HepG2 (cell line): ENCODE measurements around the gene BCAS3. TPM values are rescaled to one million over a fixed set of nuclear protein-coding genes. Genes with fewer than 3 reads are reported as not detected.
A peak's percentile ranks its signal among the peaks of the same experiment; 100 is the strongest.

Experiments
- ARHGAP35 ChIP-seq: sonication (generic); formaldehyde crosslinking; IDR thresholded peaks from 2 replicates; pipeline ENCODE4 v1.9.0; 2022; ENCODE audit warnings: mild to moderate bottlenecking, inconsistent platforms, moderate library complexity, missing genetic modification reagents, borderline replicate concordance
- EZH2 ChIP-seq: conservative IDR thresholded peaks from 2 replicates; pipeline ENCODE4 v1.6.1; 2012; ENCODE audit warnings: mild to moderate bottlenecking, low read depth, low read length, moderate library complexity
- GATAD2A ChIP-seq: IDR thresholded peaks from 2 replicates; pipeline ENCODE4 v1.6.1; 2016
- HNRNPH1 ChIP-seq: fragments of 200-400 bp; formaldehyde crosslinking; optimal IDR thresholded peaks from 2 replicates; pipeline ENCODE3; 2017; ENCODE audit warnings: mild to moderate bottlenecking, low read depth, low read length
- NAIF1 ChIP-seq: sonication (generic); formaldehyde crosslinking; IDR thresholded peaks from 2 replicates; pipeline ENCODE4 v1.5.0; 2020; ENCODE audit warnings: mild to moderate bottlenecking, missing genetic modification reagents, borderline replicate concordance
- NR2C2 ChIP-seq: sonication (generic); formaldehyde crosslinking; IDR thresholded peaks from 2 replicates; pipeline ENCODE4 v1.4.0; 2020; ENCODE audit warnings: missing genetic modification reagents, mild to moderate bottlenecking, moderate library complexity, borderline replicate concordance
- PHF5A ChIP-seq: IDR thresholded peaks from one replicate; pipeline ENCODE4 v1.6.1; 2018; ENCODE audit warnings: low read depth, missing genetic modification reagents; ENCODE audit not compliant: unreplicated experiment
- RCOR2 ChIP-seq: IDR thresholded peaks from 2 replicates; pipeline ENCODE4 v1.6.1; 2016; ENCODE audit warnings: missing biosample characterization, missing genetic modification reagents
- ZNF432 ChIP-seq: sonication (generic); formaldehyde crosslinking; IDR thresholded peaks from 2 replicates; pipeline ENCODE4 v1.5.0; 2020; ENCODE audit warnings: missing genetic modification reagents, mild to moderate bottlenecking, borderline replicate concordance
- ZNF446 ChIP-seq: sonication (generic); formaldehyde crosslinking; IDR thresholded peaks from 2 replicates; pipeline ENCODE4 v1.5.0; 2020; ENCODE audit warnings: mild to moderate bottlenecking, missing genetic modification reagents
- ZNF484 ChIP-seq: sonication (generic); formaldehyde crosslinking; IDR thresholded peaks from 2 replicates; pipeline ENCODE4 v1.5.1; 2020; ENCODE audit warnings: mild to moderate bottlenecking, low read depth, missing genetic modification reagents, borderline replicate concordance
- ZNF543 ChIP-seq: sonication (generic); formaldehyde crosslinking; IDR thresholded peaks from 2 replicates; pipeline ENCODE4 v1.4.0; 2020; ENCODE audit warnings: mild to moderate bottlenecking, missing genetic modification reagents
- polyA plus RNA-seq, 8 experiments: library from polyadenylated mRNA; depleted of rRNA in 3 of 8; stranded (reverse) in 7 of 8; unstranded in 1 of 8; fragments of >200 nt; fragmentation: Illumina TruSeq in 4 of 8; extraction: Trizol in 4 of 8; gene quantifications; 2 replicates each; pipeline versions ENCODE4 v1.2.1 to v1.2.3, GENCODE V29; 2011 to 2016; ENCODE audit warnings: low read depth in 4 of 8, missing spikeins in 1 of 8, mixed read lengths in 1 of 8; ENCODE audit not compliant: insufficient read depth in 1 of 8
- total RNA-seq, 5 experiments: library from RNA; depleted of rRNA; stranded (reverse); fragments of >200 nt; fragmentation: Illumina TruSeq; extraction: Trizol; gene quantifications; 2 replicates each; pipeline ENCODE4 v1.2.3, GENCODE V29; 2016; ENCODE audit warnings: low read depth in 1 of 5
- TF ChIP-seq, protein P1 (sequence below): sonication (generic); formaldehyde crosslinking; IDR thresholded peaks from 2 replicates; pipeline ENCODE4 v1.4.0; 2020; ENCODE audit warnings: missing genetic modification reagents, low read depth, mild to moderate bottlenecking, borderline replicate concordance
- TF ChIP-seq, protein P2 (sequence below): sonication (generic); formaldehyde crosslinking; IDR thresholded peaks from 2 replicates; pipeline ENCODE4 v1.8.0; 2022; ENCODE audit warnings: mild to moderate bottlenecking, missing genetic modification reagents, moderate library complexity
- TF ChIP-seq, protein P3 (sequence below): sonication (generic); formaldehyde crosslinking; IDR thresholded peaks from 2 replicates; pipeline ENCODE4 v1.4.0; 2020; ENCODE audit warnings: missing genetic modification reagents
- TF ChIP-seq, protein P4 (sequence below): sonication (generic); formaldehyde crosslinking; IDR thresholded peaks from 2 replicates; pipeline ENCODE4 v1.8.0; 2022; ENCODE audit warnings: low read depth, missing genetic modification reagents
- TF ChIP-seq, protein P5 (sequence below): sonication (generic); formaldehyde crosslinking; IDR thresholded peaks from 2 replicates; pipeline ENCODE4 v1.4.0; 2020; ENCODE audit warnings: missing genetic modification reagents, mild to moderate bottlenecking, borderline replicate concordance
- TF ChIP-seq, protein P6 (sequence below): sonication (generic); formaldehyde crosslinking; conservative IDR thresholded peaks from 2 replicates; pipeline ENCODE4 v1.4.0; 2020; ENCODE audit warnings: missing genetic modification reagents

The BCAS3 gene
- total and polyA plus RNA-seq, 2 of the 13 experiments (the other 11 are each of a cell fraction or from before 2014, with no cell fraction given) = 10.7 to 11.2 TPM

DNA sequence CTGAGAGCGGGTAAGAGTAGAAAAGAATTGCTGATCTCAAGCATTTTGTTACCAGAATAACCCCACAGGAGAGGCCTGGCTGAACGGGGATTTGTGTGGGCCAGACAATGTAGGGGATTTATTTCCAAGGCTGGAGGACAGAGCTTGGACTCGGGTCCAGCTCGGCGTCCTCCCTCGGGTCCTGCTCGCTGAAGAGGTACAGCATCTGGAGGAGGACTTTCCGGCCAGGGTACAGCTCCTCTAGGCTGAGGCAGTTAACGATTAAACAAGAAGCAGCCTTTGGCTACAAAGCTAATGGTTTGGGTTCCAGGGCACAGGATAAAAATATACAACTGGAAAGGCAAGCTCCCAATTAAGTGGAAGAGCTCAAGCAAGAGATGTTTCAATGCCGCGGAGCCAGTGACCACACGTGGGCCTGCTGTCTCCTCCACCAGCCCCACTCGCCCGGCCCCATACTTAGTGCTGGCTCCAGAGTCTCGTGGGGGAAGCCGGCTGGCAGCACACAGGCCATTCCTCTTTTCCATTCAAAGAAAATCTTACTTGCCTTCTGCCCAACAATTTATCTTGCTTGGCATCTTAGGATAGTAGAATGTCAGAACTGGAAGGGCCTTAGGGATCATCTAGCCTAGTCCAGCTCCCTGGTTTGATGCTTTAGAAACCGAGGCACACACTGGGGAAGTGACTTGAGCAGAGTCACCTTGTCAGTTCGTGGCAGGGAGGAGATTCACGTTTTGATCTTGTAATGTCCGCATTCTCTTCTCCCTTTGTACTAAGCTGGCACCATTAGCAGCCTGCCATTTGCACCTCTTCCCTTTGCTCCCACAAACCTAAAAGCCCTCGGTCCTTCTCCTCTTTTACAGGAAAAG lies 636.0 kb downstream of the BCAS3 start (continued):
- TF ChIP-seq, protein P1, sequence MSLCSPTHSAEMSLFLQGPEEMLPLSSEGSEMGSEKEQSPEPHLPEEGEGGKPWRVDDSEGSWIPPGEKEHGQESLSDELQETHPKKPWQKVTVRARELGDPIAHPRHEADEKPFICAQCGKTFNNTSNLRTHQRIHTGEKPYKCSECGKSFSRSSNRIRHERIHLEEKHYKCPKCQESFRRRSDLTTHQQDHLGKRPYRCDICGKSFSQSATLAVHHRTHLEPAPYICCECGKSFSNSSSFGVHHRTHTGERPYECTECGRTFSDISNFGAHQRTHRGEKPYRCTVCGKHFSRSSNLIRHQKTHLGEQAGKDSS (CRISPR knock-in tag) = no peak
- TF ChIP-seq RCOR2 (CRISPR knock-in tag) (no peak), NAIF1 (CRISPR knock-in tag) (no peak), GATAD2A (CRISPR knock-in tag) (peak; percentile 55), ARHGAP35 (no peak), ZNF543 (CRISPR knock-in tag) (no peak), ZNF446 (CRISPR knock-in tag) (no peak), NR2C2 (CRISPR knock-in tag) (no peak), HNRNPH1 (no peak), ZNF432 (CRISPR knock-in tag) (no peak), EZH2 (no peak), ZNF484 (CRISPR knock-in tag) (no peak), PHF5A (no peak)
- TF ChIP-seq, protein P2, sequence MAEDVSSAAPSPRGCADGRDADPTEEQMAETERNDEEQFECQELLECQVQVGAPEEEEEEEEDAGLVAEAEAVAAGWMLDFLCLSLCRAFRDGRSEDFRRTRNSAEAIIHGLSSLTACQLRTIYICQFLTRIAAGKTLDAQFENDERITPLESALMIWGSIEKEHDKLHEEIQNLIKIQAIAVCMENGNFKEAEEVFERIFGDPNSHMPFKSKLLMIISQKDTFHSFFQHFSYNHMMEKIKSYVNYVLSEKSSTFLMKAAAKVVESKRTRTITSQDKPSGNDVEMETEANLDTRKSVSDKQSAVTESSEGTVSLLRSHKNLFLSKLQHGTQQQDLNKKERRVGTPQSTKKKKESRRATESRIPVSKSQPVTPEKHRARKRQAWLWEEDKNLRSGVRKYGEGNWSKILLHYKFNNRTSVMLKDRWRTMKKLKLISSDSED (CRISPR knock-in tag) = no peak
- TF ChIP-seq, protein P3, sequence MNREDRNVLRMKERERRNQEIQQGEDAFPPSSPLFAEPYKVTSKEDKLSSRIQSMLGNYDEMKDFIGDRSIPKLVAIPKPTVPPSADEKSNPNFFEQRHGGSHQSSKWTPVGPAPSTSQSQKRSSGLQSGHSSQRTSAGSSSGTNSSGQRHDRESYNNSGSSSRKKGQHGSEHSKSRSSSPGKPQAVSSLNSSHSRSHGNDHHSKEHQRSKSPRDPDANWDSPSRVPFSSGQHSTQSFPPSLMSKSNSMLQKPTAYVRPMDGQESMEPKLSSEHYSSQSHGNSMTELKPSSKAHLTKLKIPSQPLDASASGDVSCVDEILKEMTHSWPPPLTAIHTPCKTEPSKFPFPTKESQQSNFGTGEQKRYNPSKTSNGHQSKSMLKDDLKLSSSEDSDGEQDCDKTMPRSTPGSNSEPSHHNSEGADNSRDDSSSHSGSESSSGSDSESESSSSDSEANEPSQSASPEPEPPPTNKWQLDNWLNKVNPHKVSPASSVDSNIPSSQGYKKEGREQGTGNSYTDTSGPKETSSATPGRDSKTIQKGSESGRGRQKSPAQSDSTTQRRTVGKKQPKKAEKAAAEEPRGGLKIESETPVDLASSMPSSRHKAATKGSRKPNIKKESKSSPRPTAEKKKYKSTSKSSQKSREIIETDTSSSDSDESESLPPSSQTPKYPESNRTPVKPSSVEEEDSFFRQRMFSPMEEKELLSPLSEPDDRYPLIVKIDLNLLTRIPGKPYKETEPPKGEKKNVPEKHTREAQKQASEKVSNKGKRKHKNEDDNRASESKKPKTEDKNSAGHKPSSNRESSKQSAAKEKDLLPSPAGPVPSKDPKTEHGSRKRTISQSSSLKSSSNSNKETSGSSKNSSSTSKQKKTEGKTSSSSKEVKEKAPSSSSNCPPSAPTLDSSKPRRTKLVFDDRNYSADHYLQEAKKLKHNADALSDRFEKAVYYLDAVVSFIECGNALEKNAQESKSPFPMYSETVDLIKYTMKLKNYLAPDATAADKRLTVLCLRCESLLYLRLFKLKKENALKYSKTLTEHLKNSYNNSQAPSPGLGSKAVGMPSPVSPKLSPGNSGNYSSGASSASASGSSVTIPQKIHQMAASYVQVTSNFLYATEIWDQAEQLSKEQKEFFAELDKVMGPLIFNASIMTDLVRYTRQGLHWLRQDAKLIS (CRISPR knock-in tag) = no peak
- TF ChIP-seq, protein P4, sequence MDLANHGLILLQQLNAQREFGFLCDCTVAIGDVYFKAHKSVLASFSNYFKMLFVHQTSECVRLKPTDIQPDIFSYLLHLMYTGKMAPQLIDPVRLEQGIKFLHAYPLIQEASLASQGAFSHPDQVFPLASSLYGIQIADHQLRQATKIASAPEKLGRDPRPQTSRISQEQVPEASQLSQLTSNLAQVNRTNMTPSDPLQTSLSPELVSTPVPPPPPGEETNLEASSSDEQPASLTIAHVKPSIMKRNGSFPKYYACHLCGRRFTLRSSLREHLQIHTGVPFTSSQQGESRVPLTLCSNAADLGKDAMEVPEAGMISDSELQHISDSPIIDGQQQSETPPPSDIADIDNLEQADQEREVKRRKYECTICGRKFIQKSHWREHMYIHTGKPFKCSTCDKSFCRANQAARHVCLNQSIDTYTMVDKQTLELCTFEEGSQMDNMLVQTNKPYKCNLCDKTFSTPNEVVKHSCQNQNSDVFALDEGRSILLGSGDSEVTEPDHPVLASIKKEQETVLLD = no peak
- TF ChIP-seq, protein P5, sequence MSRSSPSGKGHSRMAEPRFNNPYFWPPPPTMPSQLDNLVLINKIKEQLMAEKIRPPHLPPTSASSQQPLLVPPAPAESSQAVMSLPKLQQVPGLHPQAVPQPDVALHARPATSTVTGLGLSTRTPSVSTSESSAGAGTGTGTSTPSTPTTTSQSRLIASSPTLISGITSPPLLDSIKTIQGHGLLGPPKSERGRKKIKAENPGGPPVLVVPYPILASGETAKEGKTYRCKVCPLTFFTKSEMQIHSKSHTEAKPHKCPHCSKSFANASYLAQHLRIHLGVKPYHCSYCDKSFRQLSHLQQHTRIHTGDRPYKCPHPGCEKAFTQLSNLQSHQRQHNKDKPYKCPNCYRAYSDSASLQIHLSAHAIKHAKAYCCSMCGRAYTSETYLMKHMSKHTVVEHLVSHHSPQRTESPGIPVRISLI (CRISPR knock-in tag) = no peak
- TF ChIP-seq, protein P6, sequence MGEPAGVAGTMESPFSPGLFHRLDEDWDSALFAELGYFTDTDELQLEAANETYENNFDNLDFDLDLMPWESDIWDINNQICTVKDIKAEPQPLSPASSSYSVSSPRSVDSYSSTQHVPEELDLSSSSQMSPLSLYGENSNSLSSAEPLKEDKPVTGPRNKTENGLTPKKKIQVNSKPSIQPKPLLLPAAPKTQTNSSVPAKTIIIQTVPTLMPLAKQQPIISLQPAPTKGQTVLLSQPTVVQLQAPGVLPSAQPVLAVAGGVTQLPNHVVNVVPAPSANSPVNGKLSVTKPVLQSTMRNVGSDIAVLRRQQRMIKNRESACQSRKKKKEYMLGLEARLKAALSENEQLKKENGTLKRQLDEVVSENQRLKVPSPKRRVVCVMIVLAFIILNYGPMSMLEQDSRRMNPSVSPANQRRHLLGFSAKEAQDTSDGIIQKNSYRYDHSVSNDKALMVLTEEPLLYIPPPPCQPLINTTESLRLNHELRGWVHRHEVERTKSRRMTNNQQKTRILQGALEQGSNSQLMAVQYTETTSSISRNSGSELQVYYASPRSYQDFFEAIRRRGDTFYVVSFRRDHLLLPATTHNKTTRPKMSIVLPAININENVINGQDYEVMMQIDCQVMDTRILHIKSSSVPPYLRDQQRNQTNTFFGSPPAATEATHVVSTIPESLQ = no peak
